VCaP (cell line): Measurements from ENCODE around the gene KCNQ5.

Experiments
- H3K27ac ChIP-seq: fragments of 450-650 bp; 2 replicates; pipeline ENCODE4 v1.5.1; 2017
- CTCF ChIP-seq: fragments of 450-650 bp; conservative IDR thresholded peaks from 2 replicates; pipeline ENCODE4 v1.5.1; 2017; ENCODE audit warnings: mild to moderate bottlenecking, moderate library complexity

KCNQ5 gene

GRCh38 chr6:72724545-72724944 is 102.7 kb downstream of the KCNQ5 start:
- TF ChIP-seq CTCF, result no peak
- no peak overlapping the region for H3K27ac ChIP-seq

GRCh38 chr6:72728706-72729343 is 107.0 kb downstream of the KCNQ5 start:
- H3K27ac ChIP-seq, result no peak overlapping the region
- no peak for TF ChIP-seq CTCF

- no peak for TF ChIP-seq CTCF
- no peak overlapping the region for H3K27ac ChIP-seq
Measured at GRCh38 chr6:72733045-72733444, 111.2 kb downstream of the KCNQ5 start.

GRCh38 chr6:72738091-72738490 is 116.2 kb downstream of the KCNQ5 start:
- no peak overlapping the region for H3K27ac ChIP-seq
- TF ChIP-seq CTCF, result no peak

- H3K27ac ChIP-seq, result no peak overlapping the region
- no peak for TF ChIP-seq CTCF
Measured at GRCh38 chr6:72739368-72739779, 117.5 kb downstream of the KCNQ5 start.

GRCh38 chr6:72740135-72740534 is 118.3 kb downstream of the KCNQ5 start:
- H3K27ac ChIP-seq, result no peak overlapping the region
- TF ChIP-seq CTCF, result no peak

- H3K27ac ChIP-seq, result no peak overlapping the region
Measured at GRCh38 chr6:72741083-72741482, 119.2 kb downstream of the KCNQ5 start.

More at GRCh38 chr6:72741083-72741482, 119.2 kb downstream of the KCNQ5 start:
- TF ChIP-seq CTCF, result no peak
